Kidney epithelial cell (primary cell): Measurements from ENCODE around the gene KLHL29. TPM values are rescaled to one million over a fixed set of nuclear protein-coding genes. Genes with fewer than 3 reads are reported as not detected.

Experiments used
- DNase-seq: peaks from one replicate; pipeline ENCODE4 v3.0.0-alpha.2; 2010; ENCODE audit warnings: low read depth
- H3K27me3 ChIP-seq: 2 replicates; pipeline ENCODE4 v1.6.0; 2011; ENCODE audit warnings: low read length; ENCODE audit not compliant: control insufficient read depth, insufficient read depth
- H3K36me3 ChIP-seq: 2 replicates; pipeline ENCODE4 v1.5.1; 2011; ENCODE audit warnings: low read length; ENCODE audit not compliant: control insufficient read depth, insufficient read depth
- H3K4me3 ChIP-seq: 2 replicates; pipeline ENCODE4 v1.5.1; 2011; ENCODE audit warnings: low read depth, mild to moderate bottlenecking, control low read depth, low read length
- CTCF ChIP-seq: IDR thresholded peaks from 2 replicates; pipeline ENCODE4 v1.5.1; 2011; ENCODE audit warnings: mild to moderate bottlenecking, moderate library complexity, low read length, control low read depth, inconsistent platforms; ENCODE audit not compliant: insufficient read depth, poor library complexity, severe bottlenecking
- total RNA-seq: library from RNA; depleted of rRNA; stranded (reverse); fragments of >200 nt; gene quantifications from 2 replicates; pipeline ENCODE4 v1.2.3, GENCODE V29; 2015

KLHL29 gene
- total RNA-seq, 1 donor from 2014 or later: 12.4 TPM

GRCh38 chr2:23446916-23447315 is 61.9 kb downstream of the KLHL29 start:
- H3K27me3 ChIP-seq: no peaks in the 10 kb centered on the region
- TF ChIP-seq CTCF: no peak
- no peak overlapping the region for H3K4me3 ChIP-seq
- no peaks in the 10 kb centered on the region for H3K36me3 ChIP-seq
- no peak for DNase-seq

GRCh38 chr2:23447405-23447804 is 62.4 kb downstream of the KLHL29 start:
- TF ChIP-seq CTCF: no peak
- Histone ChIP-seq H3K4me3 (no peak overlapping the region), H3K36me3 (no peaks in the 10 kb centered on the region), H3K27me3 (no peaks in the 10 kb centered on the region)
- DNase-seq: no peak

GRCh38 chr2:23448906-23449305 is 63.9 kb downstream of the KLHL29 start:
- DNase-seq: no peak
- no peak for TF ChIP-seq CTCF
- Histone ChIP-seq H3K36me3 (no peaks in the 10 kb centered on the region), H3K27me3 (no peaks in the 10 kb centered on the region), H3K4me3 (no peak overlapping the region)

- DNase-seq: no peak
- Histone ChIP-seq H3K27me3 (no peaks in the 10 kb centered on the region), H3K36me3 (no peaks in the 10 kb centered on the region), H3K4me3 (no peak overlapping the region)
- TF ChIP-seq CTCF: no peak
Measured at GRCh38 chr2:23449413-23449812, 64.4 kb downstream of the KLHL29 start.

- Histone ChIP-seq H3K27me3 (no peaks in the 10 kb centered on the region), H3K4me3 (no peak overlapping the region), H3K36me3 (no peaks in the 10 kb centered on the region)
- no peak for TF ChIP-seq CTCF
- no peak for DNase-seq
Measured at GRCh38 chr2:23449831-23450331, 64.9 kb downstream of the KLHL29 start.

GRCh38 chr2:23452372-23452771 is 67.4 kb downstream of the KLHL29 start:
- H3K27me3 ChIP-seq: no peaks in the 10 kb centered on the region
- TF ChIP-seq CTCF: no peak
- DNase-seq: no peak
- H3K4me3 ChIP-seq: no peak overlapping the region
- H3K36me3 ChIP-seq: no peaks in the 10 kb centered on the region
